ENCODE data around the gene GULP1.

Gene GULP1

DNA sequence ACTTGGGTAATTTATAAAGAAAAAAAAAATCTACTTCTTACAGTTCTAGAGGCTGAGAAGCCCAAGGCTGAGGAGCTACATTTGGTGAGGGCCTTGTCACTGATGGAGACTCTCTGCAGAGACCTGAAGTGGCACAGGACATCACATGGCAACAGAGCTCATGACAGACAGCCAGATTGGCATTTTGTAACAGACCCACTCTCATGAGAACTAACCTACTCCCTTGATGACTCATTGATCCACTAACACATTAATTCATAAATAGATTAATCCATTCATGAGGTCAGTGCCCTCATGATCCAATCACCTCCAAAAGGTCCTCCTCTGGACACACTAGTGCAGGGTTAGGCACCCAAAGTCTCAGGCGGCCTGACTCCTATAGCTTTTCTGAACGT is 318.4 kb downstream of the GULP1 start:
- no peak for DNase-seq

DNA sequence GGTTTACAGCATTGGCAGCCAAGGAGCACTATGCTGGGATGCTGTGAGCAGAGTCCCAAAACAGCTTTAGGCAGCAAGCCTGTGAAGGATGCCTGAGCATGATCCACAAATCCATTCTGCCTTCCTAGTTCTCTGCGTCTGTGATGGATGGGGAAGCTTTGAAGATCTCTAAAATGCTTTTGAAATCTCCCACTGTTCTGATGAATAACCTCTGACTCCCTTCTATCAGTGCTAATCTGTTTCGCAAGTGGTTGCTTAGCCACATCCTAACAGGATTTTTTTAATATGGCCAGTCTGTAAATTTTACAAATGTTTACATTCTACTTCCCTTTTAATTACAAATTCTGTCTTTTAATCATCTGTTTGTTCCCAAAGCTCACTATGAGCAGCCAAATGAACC is 319.2 kb downstream of the GULP1 start:
- no peak for DNase-seq

DNA sequence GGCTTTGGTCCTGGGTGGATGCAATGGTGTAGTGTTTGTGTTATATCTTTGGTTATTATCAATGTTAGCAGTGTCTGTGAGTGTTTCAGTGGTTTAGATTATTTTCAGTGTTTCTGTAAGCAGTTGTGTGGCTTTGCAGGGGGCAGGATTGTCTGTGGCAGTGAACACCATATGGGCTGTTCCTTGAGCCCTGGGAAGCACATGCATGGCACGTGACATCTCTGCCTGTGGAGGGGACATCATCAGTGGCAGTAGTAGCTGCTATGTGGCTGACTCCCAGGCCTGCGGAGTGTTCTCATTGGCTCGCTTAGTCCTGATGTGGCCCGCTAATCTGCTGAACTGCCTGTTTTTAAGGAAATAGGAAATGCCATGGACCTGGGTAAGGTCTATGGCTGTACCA is 327.5 kb downstream of the GULP1 start:
- no peak for DNase-seq

DNA sequence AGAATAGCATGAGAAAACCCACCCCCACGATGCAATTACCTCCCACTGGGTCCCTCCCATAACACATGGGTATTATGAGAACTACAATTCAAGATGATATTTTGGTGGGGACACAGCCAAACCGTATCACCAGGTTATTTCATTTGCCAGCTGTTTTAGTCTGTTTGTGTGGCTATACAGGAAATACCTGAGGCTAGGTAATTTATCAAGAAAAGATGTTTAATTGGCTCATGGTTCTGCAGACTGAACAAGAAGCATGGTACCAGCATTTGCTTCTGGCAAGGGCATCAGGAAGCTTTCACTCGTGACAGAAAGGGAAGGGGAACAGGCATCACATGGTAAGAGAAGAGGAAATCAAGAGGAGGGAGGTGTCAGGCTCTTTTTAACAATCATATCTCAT is 329.2 kb downstream of the GULP1 start:
- DNase-seq, result no peak

DNA sequence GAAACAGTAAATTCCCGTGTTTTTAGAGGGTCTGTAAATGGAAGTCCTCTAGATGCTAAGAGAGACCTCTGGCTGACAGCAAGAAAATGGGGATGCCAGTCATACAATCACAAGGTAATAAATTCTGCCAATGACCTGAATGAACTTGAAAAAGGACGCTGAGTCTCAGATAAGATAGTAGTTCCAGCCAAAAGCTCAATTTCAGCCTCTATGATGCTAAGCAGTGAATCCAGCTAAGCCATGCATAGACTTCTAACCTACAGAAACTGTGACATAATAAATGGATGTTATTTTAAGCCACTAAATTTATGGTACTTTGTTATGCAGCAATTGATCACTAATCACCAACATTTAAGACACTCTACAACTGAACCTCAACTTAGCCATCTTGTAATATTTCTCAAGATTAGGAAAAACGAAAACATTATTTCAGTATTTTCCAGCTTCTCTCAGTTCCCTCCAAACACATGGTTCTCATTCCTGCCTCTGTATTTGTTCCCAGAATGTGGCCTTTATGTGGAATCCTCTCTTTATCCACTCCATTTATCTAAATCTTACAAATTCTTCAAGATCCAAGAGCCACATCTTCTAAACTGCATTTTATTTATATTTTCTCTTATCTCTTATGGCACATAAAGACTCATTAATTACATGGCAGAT is 331.1 kb downstream of the GULP1 start:
- no peak for DNase-seq

DNA sequence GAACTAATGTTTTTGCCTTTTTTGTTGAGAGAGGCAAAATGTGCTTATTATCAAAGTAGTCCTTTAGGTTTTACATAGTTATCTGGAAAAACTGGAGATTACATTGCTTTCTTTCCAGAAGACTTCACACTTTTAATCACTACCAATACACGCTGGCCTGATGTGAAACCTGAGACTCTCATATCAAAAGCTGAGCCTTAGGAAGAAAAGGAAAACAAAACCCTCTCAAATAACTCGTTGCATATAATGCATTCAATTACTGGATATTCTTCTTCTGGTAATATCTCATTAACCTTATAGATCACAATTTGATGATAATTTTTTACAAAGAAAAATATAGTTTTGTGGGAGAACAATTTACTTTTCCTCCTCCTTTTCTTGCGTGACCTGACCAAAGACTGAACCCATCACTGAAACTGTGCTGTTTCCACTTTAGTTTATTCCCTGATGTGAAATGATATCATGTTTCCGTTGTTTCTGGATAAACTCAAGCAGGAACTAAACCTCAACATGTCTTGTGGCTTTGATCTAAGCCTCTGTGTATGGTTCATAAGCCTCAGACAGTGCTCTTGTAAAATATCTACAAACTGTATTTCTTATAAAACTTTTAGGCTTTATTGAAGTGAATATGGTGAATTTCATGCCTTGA is 332.4 kb downstream of the GULP1 start:
- DNase-seq, result no peak

DNA sequence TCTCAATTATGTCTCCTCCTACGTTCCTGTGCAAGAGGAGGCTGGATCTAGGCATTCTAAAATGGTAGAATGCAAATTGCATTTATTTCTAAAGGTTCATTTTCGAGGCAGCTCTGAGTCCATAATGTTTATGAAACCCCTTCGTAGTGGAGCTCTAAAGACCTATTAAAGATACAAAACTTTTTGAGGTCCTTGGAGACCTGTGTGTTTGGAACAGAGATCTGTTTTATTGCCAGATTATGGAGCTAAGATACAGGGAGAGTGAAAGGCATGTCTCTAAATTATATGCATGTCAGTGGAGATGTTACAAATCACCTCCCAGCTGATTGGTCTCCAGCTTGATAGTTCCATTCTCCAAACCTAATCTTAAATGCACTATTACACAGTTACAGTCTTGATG is 335.8 kb downstream of the GULP1 start:
- DNase-seq, result no peak

DNA sequence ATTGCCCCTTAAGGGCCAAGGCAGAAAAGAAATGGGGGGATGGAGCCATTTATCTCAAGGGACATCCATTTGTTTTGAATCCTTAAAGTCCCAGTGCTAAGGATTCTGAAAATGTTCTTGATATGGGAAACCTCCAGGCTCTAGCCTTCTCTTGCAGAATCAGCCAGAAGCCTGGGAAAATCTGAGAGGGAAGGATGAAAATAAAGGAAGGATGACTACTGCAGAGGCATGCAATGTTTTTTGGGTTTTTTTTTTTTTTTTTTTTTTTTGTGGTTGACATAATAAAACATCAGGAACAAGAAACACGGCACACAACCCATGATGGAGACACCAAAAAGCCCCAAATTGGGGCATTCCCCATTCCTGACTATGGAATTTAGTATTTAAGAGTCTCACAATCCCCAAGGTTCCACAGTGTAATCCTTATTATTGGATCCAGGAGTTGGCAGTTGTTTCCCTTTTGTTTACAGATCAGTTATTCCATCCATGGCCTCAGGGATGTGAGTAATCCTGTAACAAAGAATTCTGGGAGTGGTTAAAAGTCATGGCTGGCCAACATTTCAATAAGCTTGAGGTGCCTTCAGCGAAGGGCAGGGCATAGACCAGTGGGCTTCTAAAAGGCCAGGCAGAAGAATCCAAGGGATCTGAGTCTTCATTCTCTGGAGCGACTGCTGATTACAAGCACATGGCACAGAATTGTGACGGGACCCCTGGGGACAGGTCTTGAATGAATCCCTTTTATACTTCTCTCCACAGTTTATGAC is 337.5 kb downstream of the GULP1 start:
- no peak for DNase-seq

DNA sequence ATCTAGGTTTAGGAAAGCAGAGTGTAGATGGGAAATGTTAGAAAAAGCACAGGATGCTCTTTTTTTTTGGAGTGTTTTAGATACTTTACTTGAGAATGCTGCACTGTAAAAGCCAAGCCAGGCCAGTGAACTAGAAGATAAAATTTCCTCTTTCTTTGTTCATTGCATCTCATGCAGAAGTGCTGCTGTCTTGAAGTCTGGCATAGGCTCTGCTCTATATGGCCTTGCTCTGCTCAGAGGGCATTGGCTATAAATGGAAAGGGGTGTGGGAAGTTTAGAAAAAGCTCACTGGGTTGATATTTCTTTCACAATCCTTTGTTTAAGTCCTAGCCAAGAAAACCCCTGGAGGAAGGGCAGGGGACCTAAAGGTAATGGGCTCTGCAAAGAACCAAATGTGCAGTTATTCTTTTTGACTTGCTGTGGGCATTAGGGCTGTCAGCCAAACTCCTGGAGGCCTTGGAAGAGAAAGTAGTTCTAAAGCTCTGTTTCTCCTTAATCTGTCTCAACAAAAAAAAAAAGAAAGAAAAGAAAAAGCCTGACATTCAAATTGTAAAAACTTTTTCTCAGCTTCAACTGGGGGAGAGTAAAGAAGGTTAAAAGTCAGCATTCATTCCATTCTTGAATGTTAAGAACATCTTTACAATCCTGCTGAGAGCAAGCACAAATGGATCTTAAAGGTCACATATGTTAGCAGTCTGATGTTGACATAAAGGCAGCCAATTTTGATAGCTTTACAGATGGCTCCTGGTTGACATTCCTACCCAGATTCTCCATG is 338.3 kb downstream of the GULP1 start:
- DNase-seq, result no peak

DNA sequence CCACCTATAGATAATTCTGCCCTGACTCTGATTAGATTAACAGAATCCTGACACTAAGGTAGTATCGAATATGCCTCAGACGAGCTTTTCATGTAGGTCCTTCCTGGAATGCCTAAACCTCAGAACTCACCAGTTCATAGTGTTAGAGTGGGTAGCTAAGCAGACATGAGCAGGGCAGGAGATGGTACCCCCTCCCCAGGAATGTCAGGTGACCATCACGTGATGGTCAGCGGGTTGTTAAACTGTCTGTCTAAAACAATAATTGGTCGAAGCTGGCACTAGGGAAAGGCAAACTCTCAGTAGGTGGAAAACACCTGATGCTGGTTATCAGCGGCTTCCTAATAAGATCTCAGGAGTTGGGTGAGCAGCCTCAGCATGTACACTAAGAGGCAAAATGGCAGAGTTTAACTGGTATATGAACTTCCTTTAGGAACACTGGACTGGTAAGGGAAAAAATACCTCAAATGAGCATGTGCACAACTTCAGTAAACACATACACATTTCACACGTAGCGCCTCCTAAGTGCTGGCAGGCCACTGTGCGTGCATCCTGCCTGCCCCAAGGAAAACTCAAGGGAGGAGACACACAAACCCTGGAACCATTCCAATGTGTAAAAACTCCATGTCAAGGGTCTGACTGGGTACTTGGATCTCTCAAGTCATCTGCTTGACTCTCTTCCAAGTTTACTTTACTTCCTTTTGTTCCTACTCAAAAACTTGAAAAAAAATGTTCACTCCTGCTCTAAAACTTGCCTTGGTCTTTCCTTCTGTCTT is 339.5 kb downstream of the GULP1 start:
- no peak for DNase-seq

DNA sequence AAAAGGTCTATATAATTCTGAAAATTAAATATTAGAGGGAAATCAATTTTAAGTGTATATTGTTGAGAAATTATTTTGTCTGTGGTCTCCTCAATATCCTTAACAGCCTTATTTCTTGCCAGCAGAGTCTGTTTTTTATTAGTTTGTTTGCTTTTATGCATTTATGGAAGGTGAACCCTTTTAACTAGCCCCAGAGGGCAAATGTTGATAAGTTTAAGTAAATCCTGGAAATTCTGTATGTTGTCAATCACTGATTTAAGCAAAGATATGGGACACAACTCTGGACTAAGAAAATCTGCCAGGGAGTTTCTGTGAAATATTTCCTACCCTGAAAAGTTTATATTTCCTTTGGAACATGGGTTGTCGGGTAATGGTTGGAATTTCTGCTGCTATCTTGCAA is 343.0 kb downstream of the GULP1 start:
- DNase-seq, result no peak
